ENCODE measurements around the gene PSME3. TPM values are rescaled to one million over a fixed set of nuclear protein-coding genes. Genes with fewer than 3 reads are reported as not detected.

Gene PSME3, protein sequence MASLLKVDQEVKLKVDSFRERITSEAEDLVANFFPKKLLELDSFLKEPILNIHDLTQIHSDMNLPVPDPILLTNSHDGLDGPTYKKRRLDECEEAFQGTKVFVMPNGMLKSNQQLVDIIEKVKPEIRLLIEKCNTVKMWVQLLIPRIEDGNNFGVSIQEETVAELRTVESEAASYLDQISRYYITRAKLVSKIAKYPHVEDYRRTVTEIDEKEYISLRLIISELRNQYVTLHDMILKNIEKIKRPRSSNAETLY
- 172 and 175 TPM in 2 replicates for total RNA-seq

DNA sequence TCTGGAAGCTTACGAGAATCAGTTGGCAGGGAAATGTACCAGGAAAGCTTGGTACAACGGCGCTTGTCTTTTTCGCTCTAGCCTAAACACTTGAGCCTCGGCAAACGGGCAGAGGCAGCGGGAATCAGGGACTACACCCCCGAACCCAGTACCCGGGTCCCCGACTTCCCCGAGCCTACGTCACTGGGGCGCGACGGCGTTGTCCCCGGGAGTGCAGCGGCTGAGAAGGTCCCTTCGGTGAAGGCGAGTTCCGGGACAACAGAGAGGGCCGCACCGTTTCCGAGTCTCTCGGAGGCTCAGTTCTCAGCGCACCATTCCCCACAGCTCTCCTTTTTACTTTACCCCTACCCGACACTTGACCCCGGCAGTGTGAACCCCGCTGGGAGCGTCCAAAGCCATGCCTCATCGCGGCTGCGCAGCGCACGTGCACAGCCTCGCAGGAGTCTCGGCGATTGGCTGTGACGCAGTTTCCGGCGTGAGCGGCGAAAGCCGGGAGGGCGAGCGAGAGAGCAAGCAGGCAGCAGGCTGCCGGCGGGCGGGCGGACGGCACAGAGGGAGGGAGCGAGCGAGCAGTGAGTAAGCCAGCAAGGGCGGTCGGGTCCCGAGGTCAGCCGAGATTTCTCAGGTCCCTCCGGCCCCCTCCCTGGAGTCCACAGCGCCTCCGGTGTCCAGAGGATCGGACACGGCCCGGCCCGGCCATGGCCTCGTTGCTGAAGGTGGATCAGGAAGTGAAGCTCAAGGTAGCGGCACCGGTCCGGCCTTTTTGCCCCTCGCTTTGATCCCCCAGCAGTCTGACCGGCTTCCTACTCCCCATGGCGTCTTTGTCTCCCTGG is at the start of gene PSME3:
Gene PSME3 (plus strand): TSS at position 464 of the 833 bp plus-strand sequence. CDS start 235 bp downstream, at position 699.

DNA sequence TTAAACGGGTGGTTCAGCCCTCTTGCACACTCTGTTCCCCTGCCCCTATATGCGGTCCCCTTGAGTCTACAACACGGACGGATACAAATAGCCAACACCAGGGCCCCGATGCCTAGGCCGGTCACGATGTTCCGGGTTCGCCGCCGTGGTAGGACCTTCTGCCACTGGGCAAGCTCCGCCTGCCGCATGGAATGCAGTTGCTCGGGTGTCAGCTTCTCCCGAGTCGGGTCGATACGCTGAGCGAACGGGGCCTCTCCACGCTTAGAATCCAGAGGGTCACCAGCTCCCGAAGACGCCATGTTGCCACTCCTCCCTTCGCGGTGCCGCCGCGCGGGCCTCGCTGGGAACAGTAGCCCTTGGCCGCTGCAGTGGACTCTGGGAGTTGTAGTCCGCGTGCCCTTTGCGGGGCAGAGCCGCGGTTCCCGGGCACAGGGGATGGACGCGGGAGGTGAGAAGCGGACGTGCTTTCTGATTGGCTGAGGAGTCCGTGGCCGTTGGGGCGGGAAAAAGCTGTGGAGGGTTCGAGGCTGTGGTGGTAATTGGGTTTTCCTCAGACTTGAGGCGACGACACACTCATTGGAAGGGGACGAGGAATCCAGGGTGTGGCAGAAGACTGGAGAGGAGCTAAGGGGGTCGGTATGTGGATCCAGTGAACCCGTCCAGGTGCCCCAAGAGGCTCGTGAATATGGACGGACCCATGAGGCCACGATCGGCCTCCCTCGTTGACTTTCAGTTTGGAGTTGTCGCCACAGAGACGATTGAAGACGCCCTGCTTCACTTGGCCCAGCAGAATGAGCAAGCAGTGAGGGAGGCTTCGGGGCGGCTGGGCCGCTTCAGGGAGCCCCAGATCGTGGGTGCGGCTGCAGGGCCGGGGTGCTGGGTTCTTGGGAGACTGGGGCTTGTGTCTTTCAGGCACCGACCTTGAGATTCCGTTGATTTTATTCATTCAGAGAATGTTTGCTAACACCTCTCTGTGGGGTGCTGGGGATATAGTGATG is 34.5 kb upstream of the PSME3 start, which contains the start of the genes CNTD1 and COA3:
Gene CNTD1 (plus strand): TSS at position 479 of the 998 bp plus-strand sequence. CDS start 207 bp downstream, at position 686.
Gene COA3 (minus strand): TSS at position 322 of the 998 bp plus-strand sequence. CDS start 23 bp downstream, at position 299.

DNA sequence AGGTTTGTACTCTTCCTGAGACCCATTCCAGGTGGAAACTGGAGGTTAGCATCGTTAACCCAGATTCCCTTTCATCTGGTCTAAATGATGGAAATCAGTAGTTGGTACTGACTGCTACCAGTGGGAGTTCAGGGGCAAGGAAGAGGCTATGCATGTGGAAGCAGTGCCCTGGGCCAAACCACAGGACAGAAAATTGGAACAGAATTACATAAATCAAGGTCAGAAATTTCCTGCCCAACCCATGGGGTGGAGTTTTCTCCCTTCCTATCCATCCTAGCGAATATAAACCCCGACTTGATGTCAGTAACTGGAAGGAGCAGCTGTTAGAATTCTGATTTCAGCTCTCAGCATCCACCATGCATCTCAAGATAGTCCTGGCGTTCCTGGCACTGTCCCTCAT is 11.1 kb downstream of the PSME3 start, which contains the start of gene AOC2:
Gene AOC2 (plus strand): TSS at position 310 of the 400 bp plus-strand sequence. CDS start 47 bp downstream, at position 357.

DNA sequence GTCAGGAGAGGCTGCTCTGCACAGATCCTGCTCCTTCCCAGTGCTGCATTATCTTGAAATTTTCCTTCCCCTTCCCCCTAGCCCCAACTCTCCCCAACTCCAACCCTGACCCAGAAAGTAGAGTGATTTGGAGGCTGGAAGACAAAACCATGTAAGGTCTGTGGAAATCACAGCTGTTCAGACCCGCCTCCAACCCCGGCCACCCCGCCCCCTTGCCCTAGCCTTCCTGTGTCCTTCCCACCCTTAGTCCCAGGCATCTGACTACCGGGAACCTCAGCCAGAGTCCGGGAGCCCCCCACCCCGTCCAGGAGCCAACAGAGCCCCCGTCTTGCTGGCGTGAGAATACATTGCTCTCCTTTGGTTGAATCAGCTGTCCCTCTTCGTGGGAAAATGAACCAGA is 17.8 kb downstream of the PSME3 start, which contains the start of gene AOC3:
Gene AOC3 (plus strand): TSS at position 246 of the 400 bp plus-strand sequence. CDS start 145 bp downstream, at position 391.

Small RNA genes within 50 kb of the gene (small RNA-seq; reads per million reads assigned to genes)
- gene MIR6781 (not detected), gene RNU6-287P (not detected)

Other genes with a start within 250 kb of the PSME3 start
- 37.2 and 42.7 TPM in 2 replicates for gene RETREG3, start 224.0 kb upstream of the PSME3 start, total RNA-seq
- gene TUBG1, start 223.7 kb upstream of the PSME3 start, total RNA-seq = 48.5 and 73.7 TPM in 2 replicates
- gene TUBG2, start 174.1 kb upstream of the PSME3 start, total RNA-seq = 8.4 and 9.3 TPM in 2 replicates
- 5.2 and 7.4 TPM in 2 replicates for gene PLEKHH3, start 156.4 kb upstream of the PSME3 start, total RNA-seq
- 1.1 and 1.9 TPM in 2 replicates for gene CCR10, start 151.6 kb upstream of the PSME3 start, total RNA-seq
- gene CNTNAP1, start 150.9 kb upstream of the PSME3 start, total RNA-seq = 29.8 and 35.5 TPM in 2 replicates
- 21.3 TPM in 2 replicates for gene EZH1, start 88.4 kb upstream of the PSME3 start, total RNA-seq
- gene RAMP2, start 72.2 kb upstream of the PSME3 start, total RNA-seq = 1.5 and 2.4 TPM in 2 replicates
- gene VPS25, start 59.9 kb upstream of the PSME3 start, total RNA-seq = 36.4 and 45.0 TPM in 2 replicates
- gene WNK4, start 52.8 kb upstream of the PSME3 start, total RNA-seq = 0.50 and 0.66 TPM in 2 replicates
- gene COA3, start 34.7 kb upstream of the PSME3 start, total RNA-seq = 46.9 and 52.5 TPM in 2 replicates
- gene CNTD1, start 34.5 kb upstream of the PSME3 start, total RNA-seq = not detected in 2 replicates
- 78.8 and 97.5 TPM in 2 replicates for gene BECN1, start 9.1 kb upstream of the PSME3 start, total RNA-seq
- 0.65 and 0.80 TPM in 2 replicates for gene AOC2, start 11.2 kb downstream of the PSME3 start, total RNA-seq
- gene AOC3, start 17.8 kb downstream of the PSME3 start, total RNA-seq = under 0.01 and 0.07 TPM in 2 replicates
- gene G6PC1, start 67.4 kb downstream of the PSME3 start, total RNA-seq = not detected in 2 replicates
- 16.2 and 21.9 TPM in 2 replicates for gene AARSD1, start 131.1 kb downstream of the PSME3 start, total RNA-seq
- gene PTGES3L, start 146.7 kb downstream of the PSME3 start, total RNA-seq = 0.22 and 0.27 TPM in 2 replicates
- 11.4 and 11.9 TPM in 2 replicates for gene RUNDC1, start 147.2 kb downstream of the PSME3 start, total RNA-seq
- 1,178 and 1,610 TPM in 2 replicates for gene RPL27, start 165.0 kb downstream of the PSME3 start, total RNA-seq
- 8.5 and 11.6 TPM in 2 replicates for gene IFI35, start 173.4 kb downstream of the PSME3 start, total RNA-seq
- gene VAT1, start 189.0 kb downstream of the PSME3 start, total RNA-seq = 263 and 299 TPM in 2 replicates
- 0.14 and 0.27 TPM in 2 replicates for gene RND2, start 191.8 kb downstream of the PSME3 start, total RNA-seq

Measured in thoracic aorta endothelial cell (primary cell).